Stimulated activated memory B cell treated with anti-CD40 and anti-IgM and Interleukin-4, amounts not matched to agents 10 μg/mL and 1 μg/mL and 100 μg/mL, for 72 hours (primary cell): ENCODE measurements around the gene NRG3.

Source experiments
- ATAC-seq: fragments of 150-1000 bp; cut with Tn5 transposase; 2 replicates; pipeline ENCODE4 v1.10.0; 2021
- H3K27ac Mint-ChIP-seq: one replicate; pipeline ENCODE4 v1.8.0; 2022; ENCODE audit warnings: mild to moderate bottlenecking, mixed read lengths
- H3K27me3 Mint-ChIP-seq: one replicate; pipeline ENCODE4 v1.8.0; 2022; ENCODE audit warnings: mixed read lengths
- H3K36me3 Mint-ChIP-seq: one replicate; pipeline ENCODE4 v1.8.0; 2022; ENCODE audit warnings: mixed read lengths
- H3K4me1 Mint-ChIP-seq: one replicate; pipeline ENCODE4 v1.8.0; 2022; ENCODE audit warnings: mixed read lengths
- H3K4me3 Mint-ChIP-seq: one replicate; pipeline ENCODE4 v1.8.0; 2022; ENCODE audit warnings: mild to moderate bottlenecking, moderate library complexity, mixed read lengths
- H3K9me3 Mint-ChIP-seq: one replicate; pipeline ENCODE4 v1.8.0; 2022; ENCODE audit warnings: mixed read lengths

NRG3 gene

GRCh38 chr10:81911328-81911727, 36.3 kb downstream of the NRG3 start:
- Mint-ChIP-seq H3K27ac (no peak overlapping the region), H3K4me1 (no peaks in the 10 kb centered on the region), H3K4me3 (no peak overlapping the region), H3K27me3 (no peaks in the 10 kb centered on the region), H3K9me3 (peaks cover 16% of the 10 kb centered on the region), H3K36me3 (no peaks in the 10 kb centered on the region)
- ATAC-seq = no peak

GRCh38 chr10:81914736-81915503, 39.9 kb downstream of the NRG3 start:
- no peaks in the 10 kb centered on the region for H3K36me3 Mint-ChIP-seq
- H3K4me3 Mint-ChIP-seq = no peak overlapping the region
- no peaks in the 10 kb centered on the region for H3K4me1 Mint-ChIP-seq
- ATAC-seq = no peak
- no peaks in the 10 kb centered on the region for H3K27me3 Mint-ChIP-seq
- H3K9me3 Mint-ChIP-seq = peaks cover 14% of the 10 kb centered on the region
- no peak overlapping the region for H3K27ac Mint-ChIP-seq

GRCh38 chr10:81915504-81915897, 40.5 kb downstream of the NRG3 start:
- Mint-ChIP-seq H3K27me3 (no peaks in the 10 kb centered on the region), H3K4me3 (no peak overlapping the region), H3K9me3 (peaks cover 14% of the 10 kb centered on the region), H3K36me3 (no peaks in the 10 kb centered on the region), H3K27ac (no peak overlapping the region), H3K4me1 (no peaks in the 10 kb centered on the region)
- ATAC-seq = peak; percentile 36

GRCh38 chr10:81917666-81918065, 42.7 kb downstream of the NRG3 start:
- Mint-ChIP-seq H3K4me1 (no peaks in the 10 kb centered on the region), H3K4me3 (no peak overlapping the region), H3K27ac (no peak overlapping the region), H3K9me3 (peaks cover 6% of the 10 kb centered on the region), H3K36me3 (no peaks in the 10 kb centered on the region), H3K27me3 (no peaks in the 10 kb centered on the region)
- no peak for ATAC-seq

GRCh38 chr10:81918766-81919165, 43.8 kb downstream of the NRG3 start:
- Mint-ChIP-seq H3K4me3 (no peak overlapping the region), H3K27ac (no peak overlapping the region), H3K4me1 (no peaks in the 10 kb centered on the region), H3K27me3 (no peaks in the 10 kb centered on the region), H3K9me3 (peaks cover 7% of the 10 kb centered on the region), H3K36me3 (no peaks in the 10 kb centered on the region)
- no peak for ATAC-seq

- Mint-ChIP-seq H3K9me3 (peaks cover 11% of the 10 kb centered on the region), H3K4me1 (no peaks in the 10 kb centered on the region)
- no peak for ATAC-seq
Measured at GRCh38 chr10:81920213-81920829, 45.3 kb downstream of the NRG3 start.

GRCh38 chr10:81928119-81928518, 53.1 kb downstream of the NRG3 start:
- Mint-ChIP-seq H3K4me1 (no peaks in the 10 kb centered on the region), H3K4me3 (no peak overlapping the region), H3K9me3 (peaks cover 12% of the 10 kb centered on the region), H3K27me3 (no peaks in the 10 kb centered on the region), H3K27ac (no peak overlapping the region), H3K36me3 (no peaks in the 10 kb centered on the region)
- ATAC-seq = no peak

More at GRCh38 chr10:81920213-81920829, 45.3 kb downstream of the NRG3 start:
- Mint-ChIP-seq H3K27ac (no peak overlapping the region), H3K4me3 (no peak overlapping the region), H3K27me3 (no peaks in the 10 kb centered on the region), H3K36me3 (no peaks in the 10 kb centered on the region)

GRCh38 chr10:81943583-81943982, 68.6 kb downstream of the NRG3 start:
- H3K27ac Mint-ChIP-seq = no peak overlapping the region
- ATAC-seq = no peak
- no peaks in the 10 kb centered on the region for H3K27me3 Mint-ChIP-seq
- no peaks in the 10 kb centered on the region for H3K4me1 Mint-ChIP-seq
- peaks cover 4% of the 10 kb centered on the region for H3K9me3 Mint-ChIP-seq
- no peaks in the 10 kb centered on the region for H3K36me3 Mint-ChIP-seq
- H3K4me3 Mint-ChIP-seq = no peak overlapping the region

- Mint-ChIP-seq H3K27ac (no peak overlapping the region), H3K4me3 (no peak overlapping the region), H3K9me3 (no peaks in the 10 kb centered on the region), H3K27me3 (no peaks in the 10 kb centered on the region), H3K36me3 (no peaks in the 10 kb centered on the region), H3K4me1 (no peaks in the 10 kb centered on the region)
- no peak for ATAC-seq
Measured at GRCh38 chr10:81944609-81945008, 69.6 kb downstream of the NRG3 start.

GRCh38 chr10:81949283-81949682, 74.3 kb downstream of the NRG3 start:
- Mint-ChIP-seq H3K27me3 (no peaks in the 10 kb centered on the region), H3K36me3 (no peaks in the 10 kb centered on the region), H3K4me1 (no peaks in the 10 kb centered on the region), H3K4me3 (no peak overlapping the region), H3K27ac (no peak overlapping the region), H3K9me3 (no peaks in the 10 kb centered on the region)
- ATAC-seq = no peak

GRCh38 chr10:81950358-81950757, 75.4 kb downstream of the NRG3 start:
- no peak for ATAC-seq
- no peaks in the 10 kb centered on the region for H3K9me3 Mint-ChIP-seq
- H3K27me3 Mint-ChIP-seq = no peaks in the 10 kb centered on the region
- H3K27ac Mint-ChIP-seq = no peak overlapping the region
- no peaks in the 10 kb centered on the region for H3K4me1 Mint-ChIP-seq
- H3K36me3 Mint-ChIP-seq = no peaks in the 10 kb centered on the region
- no peak overlapping the region for H3K4me3 Mint-ChIP-seq

GRCh38 chr10:81953420-81953819, 78.4 kb downstream of the NRG3 start:
- no peaks in the 10 kb centered on the region for H3K4me1 Mint-ChIP-seq
- H3K27me3 Mint-ChIP-seq = no peaks in the 10 kb centered on the region
- no peaks in the 10 kb centered on the region for H3K36me3 Mint-ChIP-seq
- H3K9me3 Mint-ChIP-seq = peaks cover 3% of the 10 kb centered on the region
- ATAC-seq = no peak
- no peak overlapping the region for H3K27ac Mint-ChIP-seq
- no peak overlapping the region for H3K4me3 Mint-ChIP-seq

- no peak for ATAC-seq
- Mint-ChIP-seq H3K36me3 (no peaks in the 10 kb centered on the region), H3K4me3 (no peak overlapping the region), H3K9me3 (peaks cover 3% of the 10 kb centered on the region), H3K4me1 (no peaks in the 10 kb centered on the region), H3K27me3 (no peaks in the 10 kb centered on the region), H3K27ac (no peak overlapping the region)
Measured at GRCh38 chr10:81957976-81958375, 83.0 kb downstream of the NRG3 start.

- no peaks in the 10 kb centered on the region for H3K27me3 Mint-ChIP-seq
- H3K36me3 Mint-ChIP-seq = no peaks in the 10 kb centered on the region
- peaks cover 3% of the 10 kb centered on the region for H3K9me3 Mint-ChIP-seq
- no peak overlapping the region for H3K27ac Mint-ChIP-seq
- H3K4me1 Mint-ChIP-seq = no peaks in the 10 kb centered on the region
- ATAC-seq = no peak
- no peak overlapping the region for H3K4me3 Mint-ChIP-seq
Measured at GRCh38 chr10:81959016-81959415, 84.0 kb downstream of the NRG3 start.

- Mint-ChIP-seq H3K27me3 (no peaks in the 10 kb centered on the region), H3K36me3 (no peaks in the 10 kb centered on the region)
Measured at GRCh38 chr10:81961451-81962184, 86.6 kb downstream of the NRG3 start.

GRCh38 chr10:81963606-81964005, 88.6 kb downstream of the NRG3 start:
- no peak for ATAC-seq
- H3K9me3 Mint-ChIP-seq = no peaks in the 10 kb centered on the region
- no peak overlapping the region for H3K4me3 Mint-ChIP-seq

More at GRCh38 chr10:81961451-81962184, 86.6 kb downstream of the NRG3 start:
- Mint-ChIP-seq H3K4me3 (no peak overlapping the region), H3K27ac (no peak overlapping the region), H3K9me3 (peaks cover 2% of the 10 kb centered on the region), H3K4me1 (no peaks in the 10 kb centered on the region)
- ATAC-seq = no peak

More at GRCh38 chr10:81963606-81964005, 88.6 kb downstream of the NRG3 start:
- Mint-ChIP-seq H3K4me1 (no peaks in the 10 kb centered on the region), H3K36me3 (no peaks in the 10 kb centered on the region), H3K27me3 (no peaks in the 10 kb centered on the region), H3K27ac (no peak overlapping the region)
